ENCODE measurements around the gene RANGAP1. TPM values are rescaled to one million over a fixed set of nuclear protein-coding genes. Genes with fewer than 3 reads are reported as not detected.

The RANGAP1 gene
- total and polyA plus RNA-seq, 2 of the 13 experiments (the other 11 are each of a cell fraction or from before 2014, with no cell fraction given): 51.8 to 83.9 TPM

DNA sequence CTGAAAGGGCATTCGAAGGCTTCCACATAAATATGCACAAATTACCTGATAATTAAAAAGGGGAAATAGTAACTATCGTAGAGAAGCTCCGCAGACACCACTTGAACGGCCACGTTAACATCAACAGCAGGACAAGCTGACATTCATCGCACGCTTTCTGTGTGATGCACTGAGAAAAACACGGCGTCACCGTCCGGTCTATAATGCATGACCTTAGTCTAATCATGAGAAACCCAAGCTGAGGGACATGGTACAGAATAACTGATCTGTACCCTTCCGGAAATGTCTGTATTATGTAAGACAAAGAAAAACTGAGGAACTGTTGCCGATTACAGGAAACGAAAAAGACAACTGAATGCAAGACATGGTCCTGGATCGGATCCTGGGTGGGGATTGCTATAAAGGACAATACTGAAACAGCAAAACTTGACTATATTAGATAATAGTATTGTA, 678 bp upstream of the RANGAP1 start (continued):
- TF ChIP-seq, protein P1, sequence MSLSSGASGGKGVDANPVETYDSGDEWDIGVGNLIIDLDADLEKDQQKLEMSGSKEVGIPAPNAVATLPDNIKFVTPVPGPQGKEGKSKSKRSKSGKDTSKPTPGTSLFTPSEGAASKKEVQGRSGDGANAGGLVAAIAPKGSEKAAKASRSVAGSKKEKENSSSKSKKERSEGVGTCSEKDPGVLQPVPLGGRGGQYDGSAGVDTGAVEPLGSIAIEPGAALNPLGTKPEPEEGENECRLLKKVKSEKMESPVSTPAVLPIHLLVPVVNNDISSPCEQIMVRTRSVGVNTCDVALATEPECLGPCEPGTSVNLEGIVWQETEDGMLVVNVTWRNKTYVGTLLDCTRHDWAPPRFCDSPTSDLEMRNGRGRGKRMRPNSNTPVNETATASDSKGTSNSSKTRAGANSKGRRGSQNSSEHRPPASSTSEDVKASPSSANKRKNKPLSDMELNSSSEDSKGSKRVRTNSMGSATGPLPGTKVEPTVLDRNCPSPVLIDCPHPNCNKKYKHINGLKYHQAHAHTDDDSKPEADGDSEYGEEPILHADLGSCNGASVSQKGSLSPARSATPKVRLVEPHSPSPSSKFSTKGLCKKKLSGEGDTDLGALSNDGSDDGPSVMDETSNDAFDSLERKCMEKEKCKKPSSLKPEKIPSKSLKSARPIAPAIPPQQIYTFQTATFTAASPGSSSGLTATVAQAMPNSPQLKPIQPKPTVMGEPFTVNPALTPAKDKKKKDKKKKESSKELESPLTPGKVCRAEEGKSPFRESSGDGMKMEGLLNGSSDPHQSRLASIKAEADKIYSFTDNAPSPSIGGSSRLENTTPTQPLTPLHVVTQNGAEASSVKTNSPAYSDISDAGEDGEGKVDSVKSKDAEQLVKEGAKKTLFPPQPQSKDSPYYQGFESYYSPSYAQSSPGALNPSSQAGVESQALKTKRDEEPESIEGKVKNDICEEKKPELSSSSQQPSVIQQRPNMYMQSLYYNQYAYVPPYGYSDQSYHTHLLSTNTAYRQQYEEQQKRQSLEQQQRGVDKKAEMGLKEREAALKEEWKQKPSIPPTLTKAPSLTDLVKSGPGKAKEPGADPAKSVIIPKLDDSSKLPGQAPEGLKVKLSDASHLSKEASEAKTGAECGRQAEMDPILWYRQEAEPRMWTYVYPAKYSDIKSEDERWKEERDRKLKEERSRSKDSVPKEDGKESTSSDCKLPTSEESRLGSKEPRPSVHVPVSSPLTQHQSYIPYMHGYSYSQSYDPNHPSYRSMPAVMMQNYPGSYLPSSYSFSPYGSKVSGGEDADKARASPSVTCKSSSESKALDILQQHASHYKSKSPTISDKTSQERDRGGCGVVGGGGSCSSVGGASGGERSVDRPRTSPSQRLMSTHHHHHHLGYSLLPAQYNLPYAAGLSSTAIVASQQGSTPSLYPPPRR (CRISPR knock-in tag; IDR thresholded peaks at IDR 0.05; ENCODE audit: borderline replicate concordance): no peak
- TF ChIP-seq, protein P2, sequence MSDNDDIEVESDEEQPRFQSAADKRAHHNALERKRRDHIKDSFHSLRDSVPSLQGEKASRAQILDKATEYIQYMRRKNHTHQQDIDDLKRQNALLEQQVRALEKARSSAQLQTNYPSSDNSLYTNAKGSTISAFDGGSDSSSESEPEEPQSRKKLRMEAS (IDR thresholded peaks at IDR 0.05): no peak
- TF ChIP-seq SATB2 (CRISPR knock-in tag; IDR thresholded peaks at IDR 0.05) (no peak), HNRNPUL1 (IDR thresholded peaks at IDR 0.05; ENCODE audit: low read depth, low read length) (no peak), HOXA3 (CRISPR knock-in tag; IDR thresholded peaks at IDR 0.05) (no peak), CREM (IDR thresholded peaks at IDR 0.05) (no peak), CREM (CRISPR knock-in tag; IDR thresholded peaks at IDR 0.05) (no peak), ETV5 (CRISPR knock-in tag; IDR thresholded peaks at IDR 0.05; ENCODE audit: borderline replicate concordance) (peak; percentile 91; the same call in 1 of the 2 replicates), NFYC (CRISPR knock-in tag; IDR thresholded peaks at IDR 0.05) (no peak), ZNF558 (CRISPR knock-in tag; IDR thresholded peaks at IDR 0.05; ENCODE audit: borderline replicate concordance) (no peak), BORCS8-MEF2B (CRISPR knock-in tag; IDR thresholded peaks at IDR 0.05) (no peak), ZNF782 (CRISPR knock-in tag; IDR thresholded peaks at IDR 0.05; ENCODE audit: borderline replicate concordance) (no peak), RFXANK (CRISPR knock-in tag; IDR thresholded peaks at IDR 0.05) (no peak)
- TF ChIP-seq, protein P3, sequence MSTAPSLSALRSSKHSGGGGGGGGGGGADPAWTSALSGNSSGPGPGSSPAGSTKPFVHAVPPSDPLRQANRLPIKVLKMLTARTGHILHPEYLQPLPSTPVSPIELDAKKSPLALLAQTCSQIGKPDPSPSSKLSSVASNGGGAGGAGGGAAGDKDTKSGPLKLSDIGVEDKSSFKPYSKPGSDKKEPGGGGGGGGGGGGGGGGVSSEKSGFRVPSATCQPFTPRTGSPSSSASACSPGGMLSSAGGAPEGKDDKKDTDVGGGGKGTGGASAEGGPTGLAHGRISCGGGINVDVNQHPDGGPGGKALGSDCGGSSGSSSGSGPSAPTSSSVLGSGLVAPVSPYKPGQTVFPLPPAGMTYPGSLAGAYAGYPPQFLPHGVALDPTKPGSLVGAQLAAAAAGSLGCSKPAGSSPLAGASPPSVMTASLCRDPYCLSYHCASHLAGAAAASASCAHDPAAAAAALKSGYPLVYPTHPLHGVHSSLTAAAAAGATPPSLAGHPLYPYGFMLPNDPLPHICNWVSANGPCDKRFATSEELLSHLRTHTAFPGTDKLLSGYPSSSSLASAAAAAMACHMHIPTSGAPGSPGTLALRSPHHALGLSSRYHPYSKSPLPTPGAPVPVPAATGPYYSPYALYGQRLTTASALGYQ (CRISPR knock-in tag; IDR thresholded peaks at IDR 0.05): no peak
- TF ChIP-seq, protein P4, sequence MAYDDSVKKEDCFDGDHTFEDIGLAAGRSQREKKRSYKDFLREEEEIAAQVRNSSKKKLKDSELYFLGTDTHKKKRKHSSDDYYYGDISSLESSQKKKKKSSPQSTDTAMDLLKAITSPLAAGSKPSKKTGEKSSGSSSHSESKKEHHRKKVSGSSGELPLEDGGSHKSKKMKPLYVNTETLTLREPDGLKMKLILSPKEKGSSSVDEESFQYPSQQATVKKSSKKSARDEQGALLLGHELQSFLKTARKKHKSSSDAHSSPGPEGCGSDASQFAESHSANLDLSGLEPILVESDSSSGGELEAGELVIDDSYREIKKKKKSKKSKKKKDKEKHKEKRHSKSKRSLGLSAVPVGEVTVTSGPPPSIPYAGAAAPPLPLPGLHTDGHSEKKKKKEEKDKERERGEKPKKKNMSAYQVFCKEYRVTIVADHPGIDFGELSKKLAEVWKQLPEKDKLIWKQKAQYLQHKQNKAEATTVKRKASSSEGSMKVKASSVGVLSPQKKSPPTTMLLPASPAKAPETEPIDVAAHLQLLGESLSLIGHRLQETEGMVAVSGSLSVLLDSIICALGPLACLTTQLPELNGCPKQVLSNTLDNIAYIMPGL (CRISPR knock-in tag; IDR thresholded peaks at IDR 0.05; ENCODE audit: borderline replicate concordance in 1 of 2, low read depth in 1 of 2): no peak
- TF ChIP-seq, protein P5, sequence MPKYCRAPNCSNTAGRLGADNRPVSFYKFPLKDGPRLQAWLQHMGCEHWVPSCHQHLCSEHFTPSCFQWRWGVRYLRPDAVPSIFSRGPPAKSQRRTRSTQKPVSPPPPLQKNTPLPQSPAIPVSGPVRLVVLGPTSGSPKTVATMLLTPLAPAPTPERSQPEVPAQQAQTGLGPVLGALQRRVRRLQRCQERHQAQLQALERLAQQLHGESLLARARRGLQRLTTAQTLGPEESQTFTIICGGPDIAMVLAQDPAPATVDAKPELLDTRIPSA (CRISPR knock-in tag; IDR thresholded peaks at IDR 0.05; ENCODE audit: borderline replicate concordance): no peak
- TF ChIP-seq, protein P6, sequence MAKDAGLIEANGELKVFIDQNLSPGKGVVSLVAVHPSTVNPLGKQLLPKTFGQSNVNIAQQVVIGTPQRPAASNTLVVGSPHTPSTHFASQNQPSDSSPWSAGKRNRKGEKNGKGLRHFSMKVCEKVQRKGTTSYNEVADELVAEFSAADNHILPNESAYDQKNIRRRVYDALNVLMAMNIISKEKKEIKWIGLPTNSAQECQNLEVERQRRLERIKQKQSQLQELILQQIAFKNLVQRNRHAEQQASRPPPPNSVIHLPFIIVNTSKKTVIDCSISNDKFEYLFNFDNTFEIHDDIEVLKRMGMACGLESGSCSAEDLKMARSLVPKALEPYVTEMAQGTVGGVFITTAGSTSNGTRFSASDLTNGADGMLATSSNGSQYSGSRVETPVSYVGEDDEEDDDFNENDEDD (CRISPR knock-in tag; IDR thresholded peaks at IDR 0.05; ENCODE audit: borderline replicate concordance): no peak
- TF ChIP-seq, protein P7, sequence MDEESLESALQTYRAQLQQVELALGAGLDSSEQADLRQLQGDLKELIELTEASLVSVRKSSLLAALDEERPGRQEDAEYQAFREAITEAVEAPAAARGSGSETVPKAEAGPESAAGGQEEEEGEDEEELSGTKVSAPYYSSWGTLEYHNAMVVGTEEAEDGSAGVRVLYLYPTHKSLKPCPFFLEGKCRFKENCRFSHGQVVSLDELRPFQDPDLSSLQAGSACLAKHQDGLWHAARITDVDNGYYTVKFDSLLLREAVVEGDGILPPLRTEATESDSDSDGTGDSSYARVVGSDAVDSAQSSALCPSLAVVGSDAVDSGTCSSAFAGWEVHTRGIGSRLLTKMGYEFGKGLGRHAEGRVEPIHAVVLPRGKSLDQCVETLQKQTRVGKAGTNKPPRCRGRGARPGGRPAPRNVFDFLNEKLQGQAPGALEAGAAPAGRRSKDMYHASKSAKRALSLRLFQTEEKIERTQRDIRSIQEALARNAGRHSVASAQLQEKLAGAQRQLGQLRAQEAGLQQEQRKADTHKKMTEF (CRISPR knock-in tag; IDR thresholded peaks at IDR 0.05): no peak
